SKM-1 (cell line): ENCODE results near the gene BMP6.

Experiments used
- DNase-seq: peaks from one replicate; lab custom pipeline; 2025; ENCODE audit not compliant: unreplicated experiment; lab: John Stamatoyannopoulos, UW

Gene BMP6

DNA sequence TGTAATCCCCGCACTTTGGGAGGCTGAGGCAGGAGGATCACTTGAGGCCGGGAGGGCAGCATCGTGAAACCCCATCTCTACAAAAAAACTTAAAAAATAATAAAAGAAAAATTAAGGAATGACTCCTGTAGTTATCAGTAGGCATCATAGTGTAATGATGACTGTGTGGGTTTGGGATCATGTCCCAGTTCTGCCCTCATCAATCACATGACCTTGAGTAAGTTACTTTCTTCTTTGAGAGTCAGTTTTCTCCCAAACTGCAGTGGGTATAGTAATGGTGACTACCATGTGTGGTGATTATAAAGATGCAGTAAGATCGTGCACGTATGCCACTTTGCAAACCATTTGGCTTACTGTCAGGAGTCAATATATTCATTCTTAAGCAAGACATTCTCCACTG is 95.5 kb downstream of the BMP6 start:
- no peak for DNase-seq

DNA sequence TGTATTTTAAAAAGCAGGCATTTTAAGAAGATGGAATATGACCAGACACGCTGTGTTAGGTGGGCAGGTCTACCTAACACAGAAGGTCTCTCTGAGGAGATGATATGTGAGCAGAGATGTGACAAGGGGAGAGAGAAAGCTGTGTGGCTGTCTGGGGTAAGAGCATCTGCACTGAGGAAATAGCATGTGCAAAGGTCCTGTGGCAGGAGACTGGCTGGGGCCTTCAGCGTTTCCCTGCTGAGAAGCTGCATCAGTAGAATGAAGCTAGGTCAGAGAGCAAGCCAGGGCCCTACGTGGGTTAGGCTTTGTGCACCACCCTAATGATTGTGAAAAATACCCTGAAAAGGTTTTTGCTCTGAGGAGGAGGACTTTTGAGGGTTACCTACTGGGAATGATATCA is 97.7 kb downstream of the BMP6 start:
- DNase-seq: no peak

- DNase-seq: no peak
These were observed 100.1 kb downstream of the BMP6 start for GRCh38 chr6:7825986-7826385.

GRCh38 chr6:7827142-7827541 is 101.2 kb downstream of the BMP6 start:
- no peak for DNase-seq

- DNase-seq: no peak
These were observed 102.2 kb downstream of the BMP6 start for GRCh38 chr6:7828124-7828523.

GRCh38 chr6:7832904-7833750 is 107.2 kb downstream of the BMP6 start:
- DNase-seq: no peak

- no peak for DNase-seq
These were observed 107.8 kb downstream of the BMP6 start for GRCh38 chr6:7833751-7834070.

DNA sequence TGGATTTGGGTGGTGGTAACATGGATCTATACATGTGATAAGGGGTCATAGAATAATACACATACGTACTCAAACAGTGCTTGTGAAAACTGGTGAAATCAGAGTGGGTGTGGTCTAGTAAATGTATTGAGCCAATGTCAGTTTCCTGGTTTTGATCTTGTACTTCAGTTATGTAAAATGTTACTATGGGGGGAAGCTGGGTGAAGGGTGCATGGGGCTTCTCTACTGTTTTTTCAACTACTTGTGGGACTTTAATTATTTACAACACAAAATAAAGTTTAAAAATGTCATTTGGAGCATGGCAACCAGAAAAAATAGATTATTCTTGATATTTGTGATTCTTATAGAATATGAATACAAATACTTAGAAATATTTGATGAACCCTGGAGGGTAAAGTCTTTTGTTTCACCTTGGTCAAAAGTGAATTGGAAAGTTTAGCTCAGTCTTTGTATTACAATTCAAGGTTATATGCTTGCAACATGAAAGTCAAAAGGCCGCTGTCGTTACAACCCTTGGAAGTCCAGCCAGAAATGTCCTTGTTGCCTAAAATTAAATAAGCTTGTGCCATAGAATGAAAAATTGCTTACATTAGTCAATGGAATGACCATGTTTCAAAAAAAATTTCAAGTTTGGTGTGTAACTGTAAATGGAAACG is 110.6 kb downstream of the BMP6 start:
- no peak for DNase-seq

DNA sequence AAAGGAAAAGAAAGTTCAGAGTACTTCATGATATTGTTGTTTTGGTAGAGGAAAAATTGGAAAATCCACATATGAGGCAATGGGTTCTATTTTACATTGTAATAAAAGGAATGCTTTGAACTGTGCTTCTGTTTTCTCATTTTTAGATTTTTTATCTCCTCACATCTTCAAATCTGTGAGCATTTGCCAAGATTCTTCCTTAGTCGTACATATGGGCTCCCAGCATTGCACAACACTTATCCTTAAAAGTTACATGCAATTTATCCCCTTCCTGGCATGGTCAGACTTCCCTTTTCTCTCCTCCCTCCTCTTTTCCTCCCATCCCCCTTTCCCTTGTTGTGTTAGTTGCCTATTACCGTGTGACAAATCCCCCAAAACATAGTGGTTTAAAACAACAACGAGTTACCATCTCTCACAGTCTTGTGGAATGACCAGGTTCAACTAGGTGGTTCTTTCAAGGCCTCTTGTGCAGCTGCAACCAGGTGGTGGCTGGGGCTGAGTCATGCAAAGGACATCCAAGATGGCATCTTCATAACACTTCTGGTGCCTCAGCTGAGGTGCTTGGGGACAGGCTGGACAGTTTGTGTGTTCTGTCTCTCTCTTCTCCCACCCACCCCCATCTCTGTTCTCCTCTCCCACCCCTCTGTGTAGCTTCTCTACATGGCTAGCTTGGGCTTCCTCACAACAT is 116.0 kb downstream of the BMP6 start:
- no peak for DNase-seq

DNA sequence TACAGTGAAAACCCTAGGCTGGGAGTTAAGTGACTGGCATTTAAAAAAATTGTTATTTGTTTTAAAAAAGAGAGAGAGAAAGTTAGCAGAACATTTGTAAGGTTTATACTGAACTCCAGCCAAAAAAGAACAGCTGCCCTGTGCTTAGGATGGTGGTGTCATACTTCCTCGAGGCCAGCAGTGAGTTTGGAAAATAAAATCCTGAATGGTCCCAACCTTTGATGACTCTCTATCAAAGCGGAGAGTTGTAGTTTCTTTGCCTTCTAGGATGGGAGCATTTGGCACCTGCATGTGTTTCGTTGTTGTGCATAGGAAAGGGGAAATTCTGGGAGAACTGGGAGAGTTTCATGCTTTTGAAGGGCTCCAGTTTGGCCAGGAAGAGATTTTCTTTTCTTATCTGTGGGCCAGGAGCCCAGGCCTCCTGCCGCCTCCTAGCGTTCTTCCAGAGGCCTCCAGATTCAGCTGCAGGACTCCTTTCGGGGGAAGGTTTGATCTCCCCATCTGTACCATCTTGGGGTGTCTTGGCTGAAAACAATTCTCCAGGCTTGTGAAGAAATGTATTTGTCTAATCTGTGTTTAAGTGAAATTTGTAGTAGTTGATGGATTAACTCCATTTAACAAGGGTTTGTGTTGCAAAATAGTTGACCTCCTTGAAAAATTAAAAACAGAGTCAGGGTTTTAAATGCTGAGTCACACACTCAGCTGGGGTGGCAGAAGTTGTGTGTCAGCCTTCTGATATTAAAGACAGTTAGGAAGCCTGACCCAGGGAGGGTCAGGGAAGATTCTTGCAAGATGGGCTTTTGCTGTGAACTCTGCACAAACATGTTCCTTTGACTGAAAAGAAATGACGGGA is 121.3 kb downstream of the BMP6 start:
- no peak for DNase-seq

DNA sequence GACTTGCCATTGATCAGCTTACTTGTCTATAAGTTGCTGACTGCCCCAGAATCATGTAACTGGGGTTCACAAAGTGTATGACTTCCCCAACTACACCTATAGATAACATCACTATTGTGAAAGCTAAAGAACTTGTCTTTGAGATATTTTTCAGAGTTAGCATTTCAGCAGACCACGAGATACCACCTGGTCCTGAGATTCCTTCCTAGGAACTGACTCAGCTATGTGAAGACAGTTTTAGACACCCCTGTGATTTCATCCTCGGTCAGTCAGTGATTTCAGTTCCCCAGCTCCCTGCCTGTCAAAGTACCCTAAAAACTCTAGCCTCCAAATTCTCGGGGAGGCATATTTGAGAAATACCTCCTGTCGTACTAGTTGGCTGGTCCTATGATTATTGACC is 122.3 kb downstream of the BMP6 start:
- DNase-seq: no peak

DNA sequence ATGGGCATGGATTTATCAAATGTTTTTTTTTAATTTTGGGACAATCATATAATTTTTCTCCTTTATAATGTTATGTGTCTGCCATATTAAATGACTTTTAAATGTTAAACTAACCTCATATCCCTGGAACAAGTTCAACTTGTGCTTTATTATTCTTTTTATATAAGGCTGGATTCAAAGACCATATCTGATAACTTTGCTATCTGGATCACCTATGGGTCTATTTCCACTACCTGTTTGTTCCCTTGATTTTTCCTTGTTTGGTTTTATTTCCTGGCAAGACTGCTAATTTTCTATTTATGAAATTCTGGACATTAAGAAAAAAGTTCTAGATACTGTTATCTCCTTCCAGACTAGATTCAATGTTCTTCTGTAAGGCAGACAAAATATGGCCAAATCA is 125.9 kb downstream of the BMP6 start:
- DNase-seq: no peak

DNA sequence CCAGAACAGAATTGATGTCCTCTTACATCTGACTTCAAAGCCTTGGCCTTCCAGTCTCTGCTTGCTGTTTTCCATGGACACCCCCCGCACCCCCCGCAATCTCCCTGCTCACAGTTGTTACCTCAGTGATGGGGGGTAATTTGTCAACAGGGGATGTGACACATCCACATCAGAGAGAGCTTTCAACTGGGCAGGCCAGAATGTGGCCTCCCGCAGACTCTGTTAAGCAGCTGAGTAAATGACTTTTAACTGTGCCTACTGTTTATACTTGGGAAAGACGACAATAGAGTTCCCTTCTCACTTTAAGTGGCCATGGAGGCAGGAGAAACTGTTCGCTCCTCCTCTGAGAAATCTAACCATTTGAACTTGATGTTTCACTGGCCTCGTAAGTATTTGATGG is 133.7 kb downstream of the BMP6 start:
- no peak for DNase-seq

GRCh38 chr6:7865781-7866180 is 139.9 kb downstream of the BMP6 start:
- no peak for DNase-seq

DNA sequence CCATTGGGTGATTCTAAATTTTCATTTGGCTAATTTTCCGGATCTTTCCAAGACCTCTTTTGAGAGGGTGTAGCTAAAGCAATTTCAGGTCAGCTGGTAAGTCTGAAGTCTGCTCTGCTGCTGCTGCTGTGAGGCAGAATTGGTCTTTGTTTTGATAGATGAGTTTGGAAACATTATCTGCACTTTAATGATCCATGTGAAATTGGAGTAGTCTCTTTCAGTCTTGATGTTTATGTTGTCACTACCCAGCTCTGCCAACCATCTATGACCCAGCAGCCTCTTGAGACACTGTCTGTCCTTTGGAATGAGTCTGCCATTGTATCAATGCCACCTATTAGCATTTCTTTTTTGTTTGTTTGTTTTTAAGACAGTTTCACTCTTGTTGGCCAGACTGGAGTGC is 140.6 kb downstream of the BMP6 start:
- DNase-seq: no peak

DNA sequence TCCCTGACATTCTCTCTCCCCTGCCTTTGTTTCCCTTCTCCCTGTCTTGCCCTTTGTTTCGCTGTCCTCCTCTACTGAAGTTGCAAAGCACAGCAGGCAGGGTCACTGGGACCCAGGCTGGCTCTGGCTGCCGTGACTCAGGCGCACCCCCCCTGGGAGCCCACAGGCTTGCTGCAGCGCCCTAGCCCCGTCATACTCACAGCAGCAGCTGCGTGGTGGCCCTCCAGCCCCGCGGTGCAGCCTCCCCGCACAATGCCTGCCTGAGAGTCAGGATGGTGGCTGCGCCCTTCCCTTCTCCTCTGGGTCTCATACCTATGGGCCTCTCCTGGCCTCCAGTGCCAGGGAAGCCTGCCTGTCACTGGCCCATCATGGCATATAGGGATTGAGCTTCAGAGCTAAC is 143.0 kb downstream of the BMP6 start:
- DNase-seq: no peak

DNA sequence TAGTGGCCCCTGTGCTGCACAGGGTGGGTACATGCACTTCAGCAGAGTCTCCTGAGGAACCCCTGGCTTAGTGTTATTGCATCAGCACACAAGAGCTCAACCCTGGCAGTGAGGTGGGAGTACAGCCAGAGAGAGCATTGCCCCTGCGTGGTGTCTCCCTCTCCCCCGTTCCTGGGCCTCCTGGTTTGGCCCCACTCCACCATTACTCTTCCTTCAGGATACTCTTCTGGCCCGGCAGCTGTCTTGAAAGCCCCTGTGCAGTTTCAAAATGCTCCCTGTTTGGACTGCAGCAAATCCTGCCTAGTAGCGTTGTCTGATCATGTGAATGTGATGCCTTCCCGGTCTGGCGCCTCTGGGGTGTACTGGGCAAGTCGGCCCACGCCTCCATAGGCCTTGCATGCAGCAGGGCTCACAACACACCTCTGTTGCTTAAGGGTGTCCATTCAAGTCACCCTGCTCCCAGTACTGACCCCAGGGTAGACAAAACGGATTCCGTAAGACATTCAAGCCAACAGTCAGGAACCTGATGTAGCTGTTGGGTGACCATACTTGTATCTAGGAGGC is 152.6 kb downstream of the BMP6 start:
- DNase-seq: no peak

GRCh38 chr6:7879043-7879442 is 153.1 kb downstream of the BMP6 start:
- DNase-seq: no peak

- DNase-seq: no peak
These were observed 153.7 kb downstream of the BMP6 start for GRCh38 chr6:7879579-7879978.

DNA sequence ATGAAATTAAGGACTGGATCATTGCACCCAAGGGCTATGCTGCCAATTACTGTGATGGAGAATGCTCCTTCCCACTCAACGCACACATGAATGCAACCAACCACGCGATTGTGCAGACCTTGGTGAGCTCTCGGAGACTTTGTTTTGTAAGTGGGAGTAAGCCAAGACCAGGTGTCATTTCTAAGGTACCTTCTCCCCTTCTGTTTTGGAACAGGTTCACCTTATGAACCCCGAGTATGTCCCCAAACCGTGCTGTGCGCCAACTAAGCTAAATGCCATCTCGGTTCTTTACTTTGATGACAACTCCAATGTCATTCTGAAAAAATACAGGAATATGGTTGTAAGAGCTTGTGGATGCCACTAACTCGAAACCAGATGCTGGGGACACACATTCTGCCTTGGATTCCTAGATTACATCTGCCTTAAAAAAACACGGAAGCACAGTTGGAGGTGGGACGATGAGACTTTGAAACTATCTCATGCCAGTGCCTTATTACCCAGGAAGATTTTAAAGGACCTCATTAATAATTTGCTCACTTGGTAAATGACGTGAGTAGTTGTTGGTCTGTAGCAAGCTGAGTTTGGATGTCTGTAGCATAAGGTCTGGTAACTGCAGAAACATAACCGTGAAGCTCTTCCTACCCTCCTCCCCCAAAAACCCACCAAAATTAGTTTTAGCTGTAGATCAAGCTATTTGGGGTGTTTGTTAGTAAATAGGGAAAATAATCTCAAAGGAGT is 154.2 kb downstream of the BMP6 start:
- DNase-seq: no peak
